Measurements from ENCODE around the gene CLP1.

DNA sequence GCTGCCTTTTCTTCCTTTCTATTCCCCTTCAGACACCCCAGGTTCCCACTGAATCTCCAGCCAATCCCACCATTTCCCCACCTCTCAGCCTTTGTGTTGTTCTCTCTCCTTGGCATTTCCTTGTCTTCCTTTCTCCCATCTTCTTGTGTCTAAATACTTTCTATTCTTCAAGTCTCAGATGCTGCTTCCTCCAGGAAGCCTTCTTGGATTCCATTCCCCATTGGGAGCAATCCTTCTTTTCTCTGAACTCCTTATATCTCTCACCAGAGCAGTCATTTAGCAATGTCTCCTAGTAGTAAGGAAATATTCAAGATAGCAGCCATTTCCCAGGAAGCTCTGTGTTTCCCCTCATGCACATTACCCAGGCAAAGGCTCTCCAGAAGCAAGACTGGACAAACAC is 23.3 kb upstream of the CLP1 start:
- TF ChIP-seq EZH2 (IDR thresholded peaks at IDR 0.05; ENCODE audit: insufficient read depth, poor library complexity, severe bottlenecking) (no peak), EZH2phosphoT487 (IDR thresholded peaks at IDR 0.05; ENCODE audit: insufficient read depth, low read depth) (no peak)
